Esophagus muscularis mucosa (tissue), 4 donors: ENCODE data around the gene DOK7. TPM values are rescaled to one million over a fixed set of nuclear protein-coding genes. Genes with fewer than 3 reads are reported as not detected.

Experiments
- DNase-seq: peaks from one replicate; pipeline ENCODE4 v3.0.0-alpha.2; 2017; ENCODE audit errors: extremely low spot score
- H3K27ac ChIP-seq, 4 donors: fragments of 200-600 bp; sonication (generic); replicated peaks in 1 of 4; 1 replicate in 3 of 4; 2 replicates in 1 of 4; pipeline ENCODE4 v1.5.1; 2016 to 2019; ENCODE audit warnings: mild to moderate bottlenecking in 1 of 4
- H3K27me3 ChIP-seq, 4 donors: fragments of 200-600 bp; sonication (generic); one replicate each; pipeline versions ENCODE4 v1.5.1 to v1.6.0; 2016 to 2019
- H3K36me3 ChIP-seq, 4 donors: fragments of 200-600 bp; sonication (generic); one replicate each; pipeline ENCODE4 v1.5.1; 2016 to 2019
- H3K4me1 ChIP-seq, 4 donors: fragments of 200-600 bp; sonication (generic); one replicate each; pipeline ENCODE4 v1.5.1; 2016 to 2019
- H3K4me3 ChIP-seq, 4 donors: fragments of 200-600 bp; sonication (generic); 1 replicate in 2 of 4; 2 replicates in 2 of 4; pipeline ENCODE4 v1.5.1; 2016 to 2019; ENCODE audit warnings: mild to moderate bottlenecking in 4 of 4, moderate library complexity in 1 of 4
- H3K9me3 ChIP-seq, 4 donors: fragments of 200-600 bp; sonication (generic); 1 replicate in 3 of 4; 2 replicates in 1 of 4; pipeline ENCODE4 v1.5.1; 2016 to 2019
- EP300 ChIP-seq: sonication (generic); formaldehyde crosslinking; IDR thresholded peaks from one replicate; pipeline ENCODE4 v1.6.1; 2017; ENCODE audit warnings: antibody characterized with exemption
- POLR2A ChIP-seq: fragments of 450-650 bp; IDR thresholded peaks from one replicate; pipeline ENCODE4 v1.6.1; 2017; ENCODE audit warnings: antibody characterized with exemption, moderate library complexity, mild to moderate bottlenecking, low read depth
- POLR2AphosphoS5 ChIP-seq, 2 donors: sonication (generic); formaldehyde crosslinking; IDR thresholded peaks; one replicate each; pipeline ENCODE4 v1.6.1; 2017; ENCODE audit warnings: antibody characterized with exemption in 2 of 2
- WGBS: methylation state at CpG from one replicate; pipeline ENCODE4 v1.1.5; 2018; 5-methylcytosine and 5-hydroxymethylcytosine counted together
- intact Hi-C: fragments of 100-400 bp; cut with DNase I; formaldehyde crosslinking; loops from one replicate; pipeline ENCODE4 v1.15.1; 2023
- total RNA-seq, 4 donors: library from RNA; depleted of rRNA; stranded (reverse); fragments of >200 nt; gene quantifications; one replicate each; pipeline versions ENCODE4 v1.1.0 to v1.2.1, GENCODE V29; 2016
- TF ChIP-seq, protein P1 (sequence below), 3 experiments: fragments of 200-600 bp in 2 of 3; fragments of 450-650 bp in 1 of 3; sonication (generic) in 2 of 3; IDR thresholded peaks; one replicate each; pipeline ENCODE4 v1.5.1; 2017 to 2019; ENCODE audit warnings: antibody characterized with exemption in 3 of 3, mild to moderate bottlenecking in 2 of 3, moderate library complexity in 1 of 3

The DOK7 gene
- total RNA-seq, 4 donors from 2014 or later: 0.50 to 1.7 (median 1.4) TPM

DNA sequence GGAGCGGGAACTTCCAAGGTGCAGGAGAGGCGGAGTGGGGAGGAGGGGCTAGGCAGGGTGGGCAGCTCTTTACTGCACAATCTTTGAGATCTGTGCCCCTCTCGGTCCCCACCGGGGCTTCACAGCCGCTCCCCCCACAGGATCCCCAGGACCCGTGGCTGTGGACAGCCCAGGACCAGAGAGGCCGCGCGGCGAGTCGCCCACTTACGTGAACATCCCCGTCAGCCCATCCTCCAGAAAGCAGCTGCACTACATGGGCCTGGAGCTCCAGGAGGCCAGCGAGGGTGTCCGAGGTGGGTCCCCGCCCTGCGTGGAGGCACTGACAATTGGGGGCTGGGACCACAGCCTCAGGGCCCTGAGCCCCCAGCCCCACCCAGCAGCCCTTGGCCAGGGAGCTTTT is 37.0 kb downstream of the DOK7 start:
- peaks cover 10 to 56% (median 29%) of the 10 kb centered on the region in 4 donors for H3K36me3 ChIP-seq
- DNase-seq: no peak
- H3K4me3 ChIP-seq: no peak overlapping the region
- H3K4me1 ChIP-seq: peaks cover 12 to 17% (median 14%) of the 10 kb centered on the region in 4 donors
- H3K27ac ChIP-seq: no peak overlapping the region
- WGBS: 96% methylated on average over 13 of the region's 17 CpGs
- intact Hi-C loops: no loop called here
- peaks cover 0 to 22% (median 2%) of the 10 kb centered on the region in 4 donors for H3K27me3 ChIP-seq
- TF ChIP-seq, protein P1, sequence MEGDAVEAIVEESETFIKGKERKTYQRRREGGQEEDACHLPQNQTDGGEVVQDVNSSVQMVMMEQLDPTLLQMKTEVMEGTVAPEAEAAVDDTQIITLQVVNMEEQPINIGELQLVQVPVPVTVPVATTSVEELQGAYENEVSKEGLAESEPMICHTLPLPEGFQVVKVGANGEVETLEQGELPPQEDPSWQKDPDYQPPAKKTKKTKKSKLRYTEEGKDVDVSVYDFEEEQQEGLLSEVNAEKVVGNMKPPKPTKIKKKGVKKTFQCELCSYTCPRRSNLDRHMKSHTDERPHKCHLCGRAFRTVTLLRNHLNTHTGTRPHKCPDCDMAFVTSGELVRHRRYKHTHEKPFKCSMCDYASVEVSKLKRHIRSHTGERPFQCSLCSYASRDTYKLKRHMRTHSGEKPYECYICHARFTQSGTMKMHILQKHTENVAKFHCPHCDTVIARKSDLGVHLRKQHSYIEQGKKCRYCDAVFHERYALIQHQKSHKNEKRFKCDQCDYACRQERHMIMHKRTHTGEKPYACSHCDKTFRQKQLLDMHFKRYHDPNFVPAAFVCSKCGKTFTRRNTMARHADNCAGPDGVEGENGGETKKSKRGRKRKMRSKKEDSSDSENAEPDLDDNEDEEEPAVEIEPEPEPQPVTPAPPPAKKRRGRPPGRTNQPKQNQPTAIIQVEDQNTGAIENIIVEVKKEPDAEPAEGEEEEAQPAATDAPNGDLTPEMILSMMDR (IDR thresholded peaks at IDR 0.05): no peak
- TF ChIP-seq POLR2AphosphoS5 (IDR thresholded peaks at IDR 0.05) (no peak), POLR2A (no peak), EP300 (no peak)
- H3K9me3 ChIP-seq: no peaks in the 10 kb centered on the region

GRCh38 chr4:3500634-3501101 is 37.6 kb downstream of the DOK7 start:
- H3K4me1 ChIP-seq: peaks cover 12 to 17% (median 14%) of the 10 kb centered on the region in 4 donors
- no peak overlapping the region for H3K4me3 ChIP-seq
- DNase-seq: no peak
- intact Hi-C loops: no loop called here
- 94% methylated on average over 17 of the region's 29 CpGs for WGBS
- H3K27me3 ChIP-seq: peaks cover 0 to 16% (median 2%) of the 10 kb centered on the region in 4 donors
- no peak overlapping the region for H3K27ac ChIP-seq
- no peaks in the 10 kb centered on the region for H3K9me3 ChIP-seq
- TF ChIP-seq EP300 (no peak), POLR2AphosphoS5 (IDR thresholded peaks at IDR 0.05) (no peak), POLR2A (no peak)
- TF ChIP-seq, protein P1 (IDR thresholded peaks at IDR 0.05): no peak
- H3K36me3 ChIP-seq: peaks cover 12 to 62% (median 34%) of the 10 kb centered on the region in 4 donors

DNA sequence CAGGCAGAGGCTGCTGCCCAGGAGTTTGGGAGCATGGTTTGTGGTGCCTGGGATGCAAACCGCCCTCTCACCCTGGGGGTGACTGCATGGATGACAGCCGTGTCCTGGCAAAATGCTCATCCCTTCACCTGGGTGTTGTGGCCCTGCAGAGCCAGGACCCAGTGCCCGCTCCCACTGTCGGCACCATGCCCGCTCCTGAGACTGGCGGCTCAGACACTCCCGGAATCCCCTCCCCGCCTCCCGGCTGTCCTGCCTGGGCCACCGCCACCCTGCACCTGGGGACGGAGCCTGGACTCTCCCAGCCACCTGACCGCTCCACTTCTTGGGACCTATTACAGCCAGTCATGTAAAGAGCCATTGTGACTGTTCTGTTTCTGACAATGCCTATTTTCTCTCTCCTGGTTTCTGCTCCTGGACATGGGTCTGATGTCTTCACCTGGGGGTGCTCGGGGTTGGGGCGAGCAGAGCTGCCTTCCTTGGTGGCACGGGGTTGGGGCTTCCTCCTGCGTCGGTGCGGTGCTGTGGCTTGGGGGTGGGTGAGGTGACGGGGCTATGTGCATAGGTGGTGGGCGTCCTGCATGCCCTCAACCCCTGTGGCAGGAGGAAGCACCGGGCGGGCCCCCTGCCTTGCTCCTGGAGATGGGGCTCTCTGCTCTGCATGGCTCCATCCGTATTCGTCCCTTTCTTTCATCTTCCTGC is 38.2 kb downstream of the DOK7 start:
- H3K4me3 ChIP-seq: no peak overlapping the region
- intact Hi-C loops: no loop called here
- no peaks in the 10 kb centered on the region for H3K9me3 ChIP-seq
- TF ChIP-seq, protein P1 (IDR thresholded peaks at IDR 0.05): no peak
- TF ChIP-seq EP300: no peak
- TF ChIP-seq POLR2A: no peak
- no peak for TF ChIP-seq POLR2AphosphoS5 (IDR thresholded peaks at IDR 0.05)
- WGBS: 93% methylated on average over 15 of the region's 24 CpGs
- peaks cover 12 to 17% (median 14%) of the 10 kb centered on the region in 4 donors for H3K4me1 ChIP-seq
- no peak for DNase-seq
- H3K27me3 ChIP-seq: peaks cover 0 to 10% (median under 1%) of the 10 kb centered on the region in 4 donors
- H3K36me3 ChIP-seq: peaks cover 18 to 68% (median 40%) of the 10 kb centered on the region in 4 donors
- no peak overlapping the region for H3K27ac ChIP-seq

- Histone ChIP-seq H3K36me3 (peaks cover 25 to 74% (median 47%) of the 10 kb centered on the region in 4 donors), H3K27me3 (peaks cover 0 to 4% (median 0%) of the 10 kb centered on the region in 4 donors), H3K9me3 (no peaks in the 10 kb centered on the region), H3K4me3 (no peak overlapping the region), H3K4me1 (peaks cover 12 to 17% (median 14%) of the 10 kb centered on the region in 4 donors), H3K27ac (no peak overlapping the region)
- intact Hi-C loops: no loop called here
- no peak for DNase-seq
- WGBS: 78% methylated on average over 10 of the region's 19 CpGs
- TF ChIP-seq POLR2AphosphoS5 (IDR thresholded peaks at IDR 0.05) (no peak), POLR2A (no peak)
These were observed 38.8 kb downstream of the DOK7 start for GRCh38 chr4:3501825-3502425.
